Measurements from ENCODE around the gene GPHN.

- no peak for TF ChIP-seq CTCF (IDR thresholded peaks at IDR 0.05)
- TF ChIP-seq POLR2A (IDR thresholded peaks at IDR 0.05): no peak
Observed at GRCh38 chr14:67221248-67221981, 713.5 kb downstream of the GPHN start.
